IPS-15b (cell line): Measurements from ENCODE around the gene TRAPPC14.
"Not testable (repeated sequence)": the region's sequence is repeated elsewhere in the genome, so short reads cannot be mapped to it uniquely, and the experiment has no call there.

Source experiments
- H3K27me3 ChIP-seq: one replicate; pipeline ENCODE4 v1.6.1; 2013; ENCODE audit warnings: low read length; ENCODE audit not compliant: control insufficient read depth, insufficient read depth
- H3K36me3 ChIP-seq: one replicate; pipeline ENCODE4 v1.6.1; 2013; ENCODE audit warnings: low read length; ENCODE audit not compliant: control insufficient read depth, insufficient read depth
- H3K4me1 ChIP-seq: one replicate; pipeline ENCODE4 v1.6.1; 2013; ENCODE audit warnings: mild to moderate bottlenecking, low read length; ENCODE audit not compliant: control insufficient read depth, insufficient read depth
- H3K4me3 ChIP-seq: one replicate; pipeline ENCODE4 v1.5.1; 2013; ENCODE audit warnings: low read depth, low read length
- H3K9ac ChIP-seq: one replicate; pipeline ENCODE4 v1.6.1; 2013; ENCODE audit warnings: low read depth, mild to moderate bottlenecking, low read length
- H3K9me3 ChIP-seq: one replicate; pipeline ENCODE4 v1.6.1; 2013; ENCODE audit warnings: mild to moderate bottlenecking, low read length; ENCODE audit not compliant: control insufficient read depth, insufficient read depth

Gene TRAPPC14

DNA sequence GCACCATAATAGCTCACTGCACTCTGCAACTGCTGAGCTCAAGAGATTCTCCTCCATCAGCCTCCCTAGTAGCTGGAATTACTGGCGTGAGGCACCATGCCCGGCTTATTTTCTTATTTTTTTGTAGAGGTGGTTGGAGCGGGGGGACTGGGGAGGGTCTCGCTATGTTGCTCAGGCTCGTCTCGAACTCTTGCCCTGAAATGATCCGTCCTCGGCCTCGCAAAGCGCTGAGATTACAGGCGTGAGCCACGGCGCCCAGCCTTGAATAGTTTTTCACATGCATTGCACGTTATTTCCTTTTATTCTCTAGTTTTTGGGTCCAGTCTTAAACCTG lies 10.3 kb downstream of the TRAPPC14 start:
- Histone ChIP-seq H3K36me3 (peaks cover 2% of the 10 kb centered on the region), H3K4me1 (peaks cover 8% of the 10 kb centered on the region), H3K9me3 (no peaks in the 10 kb centered on the region), H3K27me3 (no peaks in the 10 kb centered on the region), H3K4me3 (peak overlapping the region; percentile 40), H3K9ac (peak overlapping the region; percentile 37)

DNA sequence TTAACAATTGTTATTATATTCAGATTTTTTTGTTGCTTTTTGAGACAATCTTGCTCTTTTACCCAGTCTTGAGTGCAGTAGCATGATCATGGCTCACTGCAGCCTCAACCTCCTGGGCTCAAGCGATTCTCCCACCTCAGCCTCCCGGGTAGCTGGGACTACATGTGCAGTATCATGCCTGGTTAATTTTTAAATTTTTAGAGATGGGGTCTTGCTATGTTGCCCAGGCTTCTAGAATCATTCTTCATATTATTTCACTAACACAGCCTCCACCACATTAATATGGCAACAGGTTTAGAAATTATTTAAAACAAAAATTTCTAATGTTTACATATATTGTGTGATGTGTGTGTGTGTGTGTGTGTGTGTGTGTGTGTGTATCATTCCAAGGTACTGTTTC lies 11.2 kb downstream of the TRAPPC14 start:
- Histone ChIP-seq H3K4me1 (peaks cover 5% of the 10 kb centered on the region), H3K36me3 (no peaks in the 10 kb centered on the region), H3K4me3 (no peak overlapping the region), H3K27me3 (no peaks in the 10 kb centered on the region), H3K9me3 (no peaks in the 10 kb centered on the region), H3K9ac (no peak overlapping the region)

DNA sequence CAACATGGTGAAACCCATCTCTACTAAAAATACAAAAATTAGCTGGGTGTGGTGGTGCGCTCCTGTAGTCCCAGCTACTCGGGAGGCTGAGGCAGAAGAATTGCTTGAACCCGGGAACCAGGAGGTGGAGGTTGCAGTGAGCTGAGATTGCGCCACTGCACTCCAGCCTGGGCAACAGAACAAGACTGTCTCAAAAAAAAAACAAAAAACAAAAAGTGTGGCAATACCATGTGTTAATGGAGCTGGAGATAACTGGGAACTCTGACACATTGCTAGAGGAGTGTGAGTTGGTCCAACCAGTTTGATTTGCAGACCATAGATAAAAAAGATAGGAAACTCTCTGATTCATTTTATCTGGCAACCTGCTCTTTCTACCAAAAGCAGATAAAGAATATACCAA lies 12.2 kb downstream of the TRAPPC14 start:
- not testable (repeated sequence) for H3K4me1 ChIP-seq, H3K27me3 ChIP-seq, H3K4me3 ChIP-seq, H3K36me3 ChIP-seq, H3K9me3 ChIP-seq, H3K9ac ChIP-seq

DNA sequence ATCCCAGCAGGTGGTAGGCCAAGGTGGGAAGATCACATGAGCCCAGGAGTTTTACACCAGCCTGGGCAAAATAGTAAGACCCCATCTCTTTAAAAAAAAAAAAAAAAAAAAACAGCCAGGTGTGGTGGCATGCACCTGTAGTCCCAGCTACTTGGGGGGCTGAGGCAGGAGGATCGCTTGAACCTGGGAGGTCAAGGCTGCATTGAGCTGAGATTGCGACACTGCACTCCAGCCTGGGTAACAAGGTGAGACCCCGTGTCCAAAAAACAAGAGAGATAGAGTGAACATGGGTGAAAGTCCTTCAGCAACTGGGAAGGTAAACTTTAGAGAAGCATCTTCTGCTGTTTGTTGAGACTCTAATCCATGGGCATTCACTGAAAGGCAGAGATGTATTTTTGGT lies 16.1 kb downstream of the TRAPPC14 start:
- Histone ChIP-seq H3K27me3 (no peaks in the 10 kb centered on the region), H3K36me3 (no peaks in the 10 kb centered on the region), H3K9ac (no peak overlapping the region), H3K4me1 (no peaks in the 10 kb centered on the region), H3K9me3 (no peaks in the 10 kb centered on the region), H3K4me3 (no peak overlapping the region)

DNA sequence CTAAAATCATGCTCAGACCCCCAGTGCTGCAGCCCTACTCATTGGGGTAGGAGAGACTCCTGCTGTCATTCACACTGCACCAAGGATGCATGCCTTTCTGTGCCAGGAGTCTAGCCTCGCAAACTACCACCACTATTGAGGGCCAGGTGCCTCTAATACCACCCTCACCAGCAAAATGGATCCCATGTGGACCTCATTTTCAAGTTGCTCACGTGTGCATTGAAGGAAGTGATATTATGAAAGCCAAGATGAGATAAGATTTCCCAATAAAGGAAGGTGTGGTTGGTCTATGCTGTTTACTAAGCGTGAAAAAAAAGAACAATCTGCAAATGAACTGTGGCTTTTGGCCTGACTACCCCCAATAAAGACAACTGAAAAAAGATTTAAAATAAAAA lies 17.0 kb downstream of the TRAPPC14 start:
- H3K36me3 ChIP-seq = no peaks in the 10 kb centered on the region
- no peaks in the 10 kb centered on the region for H3K27me3 ChIP-seq
- no peaks in the 10 kb centered on the region for H3K9me3 ChIP-seq
- H3K4me1 ChIP-seq = no peaks in the 10 kb centered on the region
- no peak overlapping the region for H3K4me3 ChIP-seq
- no peak overlapping the region for H3K9ac ChIP-seq

DNA sequence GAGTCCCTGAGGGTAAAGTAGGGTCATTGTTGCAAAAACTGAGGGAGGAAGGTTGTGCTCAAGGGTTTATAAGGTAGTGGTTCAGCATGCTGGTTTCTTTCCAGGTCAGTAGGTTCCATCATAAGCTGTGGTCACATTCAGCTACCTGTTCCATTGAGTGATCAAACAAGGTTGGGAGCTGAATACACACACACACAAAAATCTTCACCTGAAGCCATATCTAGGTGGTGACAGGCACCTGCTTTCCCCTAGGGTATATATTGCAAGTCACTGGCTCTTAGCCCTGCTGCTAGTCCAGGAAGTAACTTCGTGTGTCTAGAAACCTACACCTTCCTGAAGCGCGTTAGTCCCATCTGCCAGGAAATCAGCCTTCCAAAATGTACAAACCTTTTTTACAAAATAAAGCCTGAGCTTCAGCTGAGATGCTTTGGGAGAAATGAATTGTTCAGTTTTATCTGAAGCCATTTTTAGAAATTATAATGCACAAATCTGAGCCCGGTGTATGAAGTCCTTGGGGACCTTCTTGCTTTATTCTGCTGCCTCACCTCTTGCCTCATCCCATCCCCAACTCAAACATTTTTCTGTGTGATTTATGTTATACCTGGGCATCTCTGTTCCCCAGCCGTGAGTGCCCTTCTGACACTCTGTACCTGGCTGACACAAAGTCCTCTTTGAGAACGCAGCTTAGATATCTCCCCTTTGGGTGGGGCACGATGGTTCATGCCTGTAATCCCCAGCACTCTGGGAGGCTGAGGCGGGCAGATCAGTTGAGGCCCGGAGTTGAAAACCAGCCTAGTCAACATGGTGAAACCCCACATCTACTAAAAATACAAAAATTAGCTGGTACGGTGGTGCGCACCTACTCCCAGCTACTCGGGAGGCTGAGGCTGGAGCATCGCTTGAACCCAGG lies 20.4 kb downstream of the TRAPPC14 start:
- H3K27me3 ChIP-seq = no peaks in the 10 kb centered on the region
- H3K36me3 ChIP-seq = no peaks in the 10 kb centered on the region
- no peak overlapping the region for H3K9ac ChIP-seq
- H3K4me3 ChIP-seq = no peak overlapping the region
- H3K9me3 ChIP-seq = no peaks in the 10 kb centered on the region
- H3K4me1 ChIP-seq = no peaks in the 10 kb centered on the region

DNA sequence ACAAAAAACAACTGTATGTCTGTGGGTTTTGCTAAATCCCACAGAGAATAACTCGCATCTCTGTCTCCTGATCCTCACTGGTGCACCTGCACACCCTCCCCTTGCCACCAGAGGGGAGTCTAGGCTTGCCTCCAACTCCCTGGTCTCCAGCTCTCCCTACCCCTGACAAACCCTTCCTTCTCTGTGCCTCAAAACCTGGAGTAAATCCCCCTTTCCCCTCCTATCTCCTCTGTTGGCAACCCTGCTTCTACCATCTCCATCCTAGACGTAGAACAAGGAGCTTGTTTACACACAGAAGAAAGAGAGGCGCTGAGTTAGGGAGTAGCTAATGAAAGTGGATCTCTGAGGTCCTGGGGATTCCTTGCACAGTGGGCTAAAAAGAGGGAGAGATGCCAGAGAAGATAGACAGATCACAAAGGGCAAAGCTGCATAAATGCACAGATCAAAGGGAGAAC lies 25.8 kb downstream of the TRAPPC14 start:
- Histone ChIP-seq H3K4me1 (no peaks in the 10 kb centered on the region), H3K9ac (no peak overlapping the region), H3K36me3 (no peaks in the 10 kb centered on the region), H3K4me3 (no peak overlapping the region), H3K9me3 (no peaks in the 10 kb centered on the region), H3K27me3 (peaks cover 16% of the 10 kb centered on the region)

DNA sequence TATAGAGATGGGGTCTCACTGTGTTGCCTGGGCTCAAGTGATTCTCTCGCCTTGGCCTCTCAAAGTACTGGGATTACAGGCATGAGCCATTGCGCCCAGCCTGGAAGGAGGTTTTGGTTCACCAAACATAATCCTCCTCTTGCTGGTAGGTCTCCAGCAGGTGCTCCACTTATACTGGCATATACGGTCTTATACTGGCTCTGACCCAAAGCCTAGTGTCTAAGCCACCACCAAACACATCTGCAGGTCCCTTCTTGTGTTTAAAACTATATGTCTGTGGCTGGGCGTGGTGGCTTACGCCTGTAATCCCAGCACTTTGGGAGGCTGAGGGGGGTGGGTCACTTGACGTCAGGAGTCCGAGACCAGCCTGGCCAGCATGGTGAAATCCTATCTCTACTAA lies 26.4 kb downstream of the TRAPPC14 start:
- Histone ChIP-seq H3K9me3 (no peaks in the 10 kb centered on the region), H3K36me3 (no peaks in the 10 kb centered on the region), H3K4me1 (no peaks in the 10 kb centered on the region), H3K9ac (no peak overlapping the region), H3K27me3 (peaks cover 17% of the 10 kb centered on the region), H3K4me3 (no peak overlapping the region)

DNA sequence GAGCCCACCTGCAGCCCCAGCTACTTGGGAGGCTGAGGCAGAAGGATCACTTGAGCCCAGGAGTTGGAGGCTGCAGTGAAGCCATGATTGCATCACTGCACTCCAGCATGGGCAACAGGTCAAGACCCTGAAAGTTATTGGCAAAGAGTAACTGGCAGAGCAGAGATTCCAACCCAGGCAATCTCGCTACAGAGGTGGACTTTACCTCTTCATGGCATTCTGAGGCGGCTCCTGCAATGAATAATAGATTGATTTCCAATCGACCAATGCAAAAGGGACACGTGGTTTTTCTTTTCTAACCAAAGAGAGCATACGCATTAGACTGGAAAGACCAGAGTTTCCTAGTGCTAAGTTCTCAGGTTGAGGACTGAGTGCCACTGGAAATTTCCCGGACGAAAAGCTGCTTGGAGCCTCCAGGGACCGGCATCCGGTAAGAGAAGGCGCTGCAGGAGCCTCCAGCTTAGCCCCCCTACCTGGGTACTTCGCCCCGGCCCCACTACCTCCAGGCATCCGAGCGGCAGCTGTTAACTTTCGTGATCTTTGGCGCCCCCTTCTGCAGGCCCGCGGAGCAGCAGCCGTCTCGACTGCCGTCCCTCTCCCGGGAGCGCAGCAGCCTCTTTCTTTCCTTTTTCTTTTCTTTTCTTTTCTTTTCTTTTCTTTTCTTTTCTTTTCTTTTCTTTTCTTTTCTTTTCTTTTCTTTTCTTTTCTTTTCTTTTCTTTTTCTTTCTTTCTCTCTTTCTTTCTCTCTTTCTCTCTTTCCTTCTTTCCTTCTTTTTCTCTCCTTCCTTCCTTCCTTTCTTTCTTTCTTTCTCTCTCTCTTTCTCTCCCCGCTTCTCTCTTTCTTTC lies 27.7 kb downstream of the TRAPPC14 start:
- Histone ChIP-seq H3K36me3 (no peaks in the 10 kb centered on the region), H3K9ac (no peak overlapping the region), H3K9me3 (no peaks in the 10 kb centered on the region), H3K4me1 (no peaks in the 10 kb centered on the region), H3K27me3 (peaks cover 17% of the 10 kb centered on the region), H3K4me3 (peak overlapping the region; percentile 18)

DNA sequence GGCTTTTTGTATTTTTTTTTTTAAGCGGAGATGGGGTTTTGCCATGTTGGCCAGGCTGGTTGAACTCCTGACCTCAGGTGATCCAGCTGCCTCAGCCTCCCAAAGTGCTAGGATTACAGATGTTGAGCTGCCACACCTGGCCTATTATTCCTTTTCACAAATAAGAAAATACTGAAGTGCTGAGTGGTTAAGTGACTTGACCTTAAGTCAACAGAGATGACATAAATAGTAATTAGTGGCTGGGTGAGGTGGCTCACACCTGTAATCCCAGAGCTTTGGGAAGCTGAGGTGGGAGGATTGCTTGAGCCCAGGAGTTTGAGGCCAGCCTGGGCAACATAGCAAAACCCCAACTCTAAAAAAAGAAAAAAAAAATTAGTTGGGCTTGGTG lies 28.3 kb downstream of the TRAPPC14 start:
- not testable (repeated sequence) for H3K4me3 ChIP-seq, H3K9me3 ChIP-seq, H3K36me3 ChIP-seq, H3K4me1 ChIP-seq, H3K9ac ChIP-seq
- H3K27me3 ChIP-seq = peaks cover 17% of the 10 kb centered on the region

DNA sequence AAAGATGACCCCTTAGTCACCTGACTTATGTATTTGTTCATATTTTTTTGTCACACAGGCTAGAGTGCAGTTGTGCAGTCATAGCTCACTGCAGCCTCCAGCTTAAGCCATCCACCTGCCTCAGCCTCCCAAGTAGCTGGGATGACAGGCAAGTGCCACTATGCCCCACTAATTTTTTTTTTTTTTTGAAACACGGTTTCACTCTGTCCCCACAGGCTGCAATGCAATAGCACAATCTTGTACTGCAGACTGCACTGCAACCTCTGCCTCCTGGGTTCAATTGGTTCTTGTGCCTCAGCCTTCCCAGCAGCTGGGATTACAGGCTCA lies 29.9 kb downstream of the TRAPPC14 start:
- Histone ChIP-seq H3K4me1 (no peaks in the 10 kb centered on the region), H3K27me3 (peaks cover 17% of the 10 kb centered on the region), H3K9me3 (no peaks in the 10 kb centered on the region), H3K9ac (no peak overlapping the region), H3K36me3 (no peaks in the 10 kb centered on the region), H3K4me3 (peak overlapping the region; percentile 99)
